Thoracic aorta (tissue), 2 donors: Measurements from ENCODE around the gene TARBP1. TPM values are rescaled to one million over a fixed set of nuclear protein-coding genes. Genes with fewer than 3 reads are reported as not detected.

Experiments
- ATAC-seq: fragments of 150-250 bp; one replicate; pipeline ENCODE4 v1.8.0; 2017; ENCODE audit warnings: low read depth; ENCODE audit not compliant: insufficient number of reproducible peaks, low FRiP score
- DNase-seq: peaks from one replicate; pipeline ENCODE4 v3.0.0-alpha.2; 2020; ENCODE audit warnings: low spot score
- H3K27ac ChIP-seq, 2 donors: fragments of 200-600 bp; sonication (generic); 1 replicate in 1 of 2; 2 replicates in 1 of 2; pipeline ENCODE4 v1.5.1; 2016; ENCODE audit warnings: mild to moderate bottlenecking in 2 of 2, moderate library complexity in 2 of 2
- H3K27me3 ChIP-seq: fragments of 200-600 bp; sonication (generic); replicated peaks from 2 replicates; pipeline ENCODE4 v1.6.0; 2016; ENCODE audit warnings: mild to moderate bottlenecking; ENCODE audit not compliant: insufficient read depth
- H3K36me3 ChIP-seq: fragments of 200-600 bp; sonication (generic); one replicate; pipeline ENCODE4 v1.5.1; 2016
- H3K4me1 ChIP-seq, 2 donors: fragments of 200-600 bp; sonication (generic); 1 replicate in 1 of 2; 2 replicates in 1 of 2; pipeline versions ENCODE4 v1.5.1 to v1.6.0; 2016; ENCODE audit warnings: low read depth in 2 of 2, mild to moderate bottlenecking in 1 of 2; ENCODE audit not compliant: control insufficient read depth in 1 of 2
- H3K4me3 ChIP-seq: fragments of 200-600 bp; sonication (generic); 2 replicates; pipeline ENCODE4 v1.5.1; 2016; ENCODE audit warnings: mild to moderate bottlenecking
- H3K9me3 ChIP-seq: fragments of 200-600 bp; sonication (generic); 2 replicates; pipeline ENCODE4 v1.5.1; 2016
- total RNA-seq, 2 donors: library from RNA; depleted of rRNA; stranded (reverse); fragments of >200 nt; gene quantifications; one replicate each; pipeline versions ENCODE4 v1.1.0 to v1.2.3, GENCODE V29; 2016
- TF ChIP-seq, protein P1 (sequence below): fragments of 200-600 bp; sonication (generic); IDR thresholded peaks from one replicate; pipeline ENCODE4 v1.5.1; 2019; ENCODE audit warnings: antibody characterized with exemption

TARBP1 gene
- total RNA-seq, 2 donors from 2014 or later: 11.5 to 13.5 TPM

- Histone ChIP-seq H3K4me3 (no peak overlapping the region), H3K4me1 (no peaks in the 10 kb centered on the region), H3K9me3 (no peaks in the 10 kb centered on the region), H3K27ac (no peak overlapping the region), H3K36me3 (no peaks in the 10 kb centered on the region), H3K27me3 (no peaks in the 10 kb centered on the region)
- ATAC-seq (no peak), DNase-seq (no peak)
- TF ChIP-seq, protein P1, sequence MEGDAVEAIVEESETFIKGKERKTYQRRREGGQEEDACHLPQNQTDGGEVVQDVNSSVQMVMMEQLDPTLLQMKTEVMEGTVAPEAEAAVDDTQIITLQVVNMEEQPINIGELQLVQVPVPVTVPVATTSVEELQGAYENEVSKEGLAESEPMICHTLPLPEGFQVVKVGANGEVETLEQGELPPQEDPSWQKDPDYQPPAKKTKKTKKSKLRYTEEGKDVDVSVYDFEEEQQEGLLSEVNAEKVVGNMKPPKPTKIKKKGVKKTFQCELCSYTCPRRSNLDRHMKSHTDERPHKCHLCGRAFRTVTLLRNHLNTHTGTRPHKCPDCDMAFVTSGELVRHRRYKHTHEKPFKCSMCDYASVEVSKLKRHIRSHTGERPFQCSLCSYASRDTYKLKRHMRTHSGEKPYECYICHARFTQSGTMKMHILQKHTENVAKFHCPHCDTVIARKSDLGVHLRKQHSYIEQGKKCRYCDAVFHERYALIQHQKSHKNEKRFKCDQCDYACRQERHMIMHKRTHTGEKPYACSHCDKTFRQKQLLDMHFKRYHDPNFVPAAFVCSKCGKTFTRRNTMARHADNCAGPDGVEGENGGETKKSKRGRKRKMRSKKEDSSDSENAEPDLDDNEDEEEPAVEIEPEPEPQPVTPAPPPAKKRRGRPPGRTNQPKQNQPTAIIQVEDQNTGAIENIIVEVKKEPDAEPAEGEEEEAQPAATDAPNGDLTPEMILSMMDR: no peak
Observed at GRCh38 chr1:234413990-234414389, 65.0 kb downstream of the TARBP1 start.

GRCh38 chr1:234413485-234413884 lies 65.5 kb downstream of the TARBP1 start:
- no peak for DNase-seq
- no peaks in the 10 kb centered on the region for H3K4me1 ChIP-seq
- TF ChIP-seq, protein P1: no peak
- no peaks in the 10 kb centered on the region for H3K9me3 ChIP-seq
- H3K27me3 ChIP-seq: no peaks in the 10 kb centered on the region
- no peak for ATAC-seq
- H3K4me3 ChIP-seq: no peak overlapping the region
- H3K36me3 ChIP-seq: no peaks in the 10 kb centered on the region
- H3K27ac ChIP-seq: no peak overlapping the region

GRCh38 chr1:234412830-234413229 lies 66.1 kb downstream of the TARBP1 start:
- H3K9me3 ChIP-seq: no peaks in the 10 kb centered on the region
- TF ChIP-seq, protein P1: no peak
- ATAC-seq: no peak

DNA sequence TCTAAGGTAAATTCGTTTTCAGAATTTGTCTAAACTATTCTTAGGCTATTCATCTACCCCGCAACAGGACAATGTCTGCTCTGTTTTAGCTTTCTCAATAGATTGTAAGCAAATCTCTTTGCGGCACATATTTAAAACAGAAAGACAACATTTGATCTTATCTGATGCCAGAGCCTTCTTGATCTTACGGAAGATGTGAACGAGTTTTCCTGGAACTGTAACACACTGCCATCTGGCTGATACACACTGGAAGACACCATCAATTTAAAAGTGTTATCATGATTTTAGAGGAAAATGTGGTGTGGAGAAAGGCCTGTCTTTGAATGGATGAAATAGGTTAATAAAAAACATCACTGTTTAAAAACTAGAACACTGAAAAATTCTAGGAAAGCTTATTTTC lies 69.7 kb downstream of the TARBP1 start:
- no peak for DNase-seq

More at GRCh38 chr1:234412830-234413229, 66.1 kb downstream of the TARBP1 start:
- Histone ChIP-seq H3K27ac (no peak overlapping the region), H3K27me3 (no peaks in the 10 kb centered on the region), H3K36me3 (no peaks in the 10 kb centered on the region), H3K4me3 (no peak overlapping the region), H3K4me1 (no peaks in the 10 kb centered on the region)
- DNase-seq: no peak

DNA sequence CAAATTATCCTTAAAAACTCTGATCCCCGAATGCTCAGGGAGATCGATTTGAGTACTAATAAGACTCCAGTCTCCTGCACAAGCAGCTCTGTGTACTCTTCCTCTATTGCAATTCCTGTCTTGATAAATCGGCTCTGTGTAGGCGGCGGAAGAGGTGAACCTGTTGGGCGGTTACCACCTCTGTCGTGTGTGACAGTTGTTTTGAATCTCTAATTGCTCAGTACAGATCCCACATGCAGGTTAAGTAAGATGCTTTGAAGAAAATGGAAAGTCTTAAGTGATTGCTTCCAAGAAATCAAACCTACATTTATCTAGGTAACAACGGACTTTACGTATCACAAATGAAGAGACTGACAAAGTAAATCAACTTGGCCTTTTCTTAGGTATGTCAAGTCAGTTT lies 70.2 kb downstream of the TARBP1 start:
- Histone ChIP-seq H3K27me3 (no peaks in the 10 kb centered on the region), H3K27ac (no peak overlapping the region), H3K4me3 (no peak overlapping the region), H3K4me1 (no peaks in the 10 kb centered on the region), H3K9me3 (no peaks in the 10 kb centered on the region), H3K36me3 (peaks cover 2% of the 10 kb centered on the region)
- DNase-seq: no peak
- TF ChIP-seq, protein P1: no peak
- ATAC-seq: no peak

More for the DNA sequence above, 69.7 kb downstream of the TARBP1 start:
- H3K36me3 ChIP-seq: peaks cover 2% of the 10 kb centered on the region
- H3K4me3 ChIP-seq: no peak overlapping the region
- H3K4me1 ChIP-seq: no peaks in the 10 kb centered on the region
- H3K9me3 ChIP-seq: no peaks in the 10 kb centered on the region
- no peak overlapping the region for H3K27ac ChIP-seq
- TF ChIP-seq, protein P1: no peak
- ATAC-seq: no peak
- H3K27me3 ChIP-seq: no peaks in the 10 kb centered on the region
